HG03064 (cell line): ENCODE data around the gene SP100.

Source experiments
- ATAC-seq: cut with Tn5 transposase; IDR thresholded peaks from one replicate; pipeline ENCODE4 v1.9.1; 2021; ENCODE audit warnings: low read depth; ENCODE audit not compliant: unreplicated experiment

SP100 gene

GRCh38 chr2:230592775-230593174 is 176.8 kb downstream of the SP100 start:
- no peak for ATAC-seq
